GM23338 (cell line): Measurements from ENCODE around the gene IGF2BP1. TPM values are rescaled to one million over a fixed set of nuclear protein-coding genes. Genes with fewer than 3 reads are reported as not detected.

Experiments
- ATAC-seq: fragments of 200-7000 bp; cut with Tn5 transposase; 3 replicates; pipeline ENCODE4 v1.9.1; 2020
- DNase-seq: peaks from one replicate; pipeline ENCODE4 v3.0.0-alpha.2; 2015; ENCODE audit warnings: low spot score
- H2AFZ ChIP-seq: fragments of 200-600 bp; sonication (generic); 2 replicates; pipeline ENCODE4 v1.8.0; 2016; ENCODE audit warnings: antibody characterized with exemption, mild to moderate bottlenecking, moderate library complexity
- H3F3A ChIP-seq: fragments of 200-600 bp; sonication (generic); replicated peaks from 2 replicates; pipeline ENCODE4 v1.8.0; 2017; ENCODE audit warnings: antibody characterized with exemption, mixed run types, low read depth
- H3K27ac ChIP-seq: fragments of 200-600 bp; sonication (generic); 2 replicates; pipeline ENCODE4 v1.6.1; 2016; ENCODE audit warnings: low read depth
- H3K27me3 ChIP-seq: fragments of 200-600 bp; sonication (generic); 2 replicates; pipeline ENCODE4 v1.8.0; 2016; ENCODE audit warnings: mild to moderate bottlenecking, mixed run types, moderate library complexity; ENCODE audit not compliant: insufficient read depth
- H3K36me3 ChIP-seq: fragments of 200-600 bp; sonication (generic); 2 replicates; pipeline ENCODE4 v1.8.0; 2016; ENCODE audit warnings: mild to moderate bottlenecking; ENCODE audit not compliant: insufficient read depth
- H3K4me1 ChIP-seq: fragments of 200-600 bp; sonication (generic); 2 replicates; pipeline ENCODE4 v1.8.0; 2016; ENCODE audit warnings: mild to moderate bottlenecking, moderate library complexity; ENCODE audit not compliant: insufficient read depth
- H3K4me2 ChIP-seq: fragments of 200-600 bp; sonication (generic); 2 replicates; pipeline ENCODE4 v1.7.1; 2017; ENCODE audit warnings: mixed run types
- H3K4me3 ChIP-seq: fragments of 200-600 bp; sonication (generic); 2 replicates; pipeline ENCODE4 v1.6.1; 2016; ENCODE audit warnings: mixed run types
- H3K79me2 ChIP-seq: fragments of 200-600 bp; sonication (generic); replicated peaks from 2 replicates; pipeline ENCODE4 v1.8.0; 2017; ENCODE audit warnings: mild to moderate bottlenecking; ENCODE audit not compliant: insufficient read depth
- H3K9me2 ChIP-seq: fragments of 200-600 bp; sonication (generic); 2 replicates; pipeline ENCODE4 v1.8.0; 2017; ENCODE audit not compliant: insufficient read depth
- H4K20me1 ChIP-seq: fragments of 200-600 bp; sonication (generic); replicated peaks from 2 replicates; pipeline ENCODE4 v1.8.0; 2017; ENCODE audit warnings: mild to moderate bottlenecking; ENCODE audit not compliant: insufficient read depth
- H3K27ac Mint-ChIP-seq: 2 replicates; pipeline ENCODE4 v1.8.0; 2020; ENCODE audit warnings: inconsistent platforms, mild to moderate bottlenecking, moderate library complexity, mixed read lengths
- H3K27me3 Mint-ChIP-seq: 3 replicates; pipeline ENCODE4 v1.8.0; 2022; ENCODE audit warnings: low read depth, mild to moderate bottlenecking, moderate library complexity, mixed read lengths, inconsistent platforms; ENCODE audit not compliant: insufficient read depth, poor library complexity
- H3K36me3 Mint-ChIP-seq: 3 replicates; pipeline ENCODE4 v1.8.0; 2021; ENCODE audit warnings: low read depth, mild to moderate bottlenecking, inconsistent platforms, moderate library complexity, mixed read lengths
- H3K4me1 Mint-ChIP-seq: 3 replicates; pipeline ENCODE4 v1.8.0; 2020; ENCODE audit warnings: mild to moderate bottlenecking, inconsistent platforms, mixed read lengths
- H3K4me3 Mint-ChIP-seq: 3 replicates; pipeline ENCODE4 v1.8.0; 2021; ENCODE audit warnings: moderate library complexity, mild to moderate bottlenecking, inconsistent platforms, mixed read lengths
- H3K9me3 Mint-ChIP-seq: 3 replicates; pipeline ENCODE4 v1.8.0; 2020; ENCODE audit warnings: moderate library complexity, mild to moderate bottlenecking, inconsistent platforms, mixed read lengths
- CREB1 ChIP-seq: fragments of 250-450 bp; sonication (Bioruptor Pico); IDR thresholded peaks from 2 replicates; pipeline ENCODE4 v1.5.0; 2020; ENCODE audit warnings: low read depth, mild to moderate bottlenecking, moderate library complexity
- CTCF ChIP-seq, 2 experiments: fragments of 200-600 bp in 1 of 2; sonication (generic) in 1 of 2; conservative IDR thresholded peaks; 2 replicates each; pipeline versions ENCODE4 v1.5.1 to v1.6.1; 2016 to 2017; ENCODE audit warnings: antibody characterized with exemption in 2 of 2, low read depth in 2 of 2, mild to moderate bottlenecking in 2 of 2, moderate library complexity in 1 of 2
- ETS1 ChIP-seq: IDR thresholded peaks from 2 replicates; pipeline ENCODE4 v1.6.1; 2016; ENCODE audit warnings: antibody characterized with exemption
- EZH2 ChIP-seq: fragments of 200-600 bp; sonication (generic); IDR thresholded peaks from one replicate; pipeline ENCODE4 v1.8.0; 2017; ENCODE audit warnings: antibody characterized with exemption, mild to moderate bottlenecking, low read depth; ENCODE audit not compliant: unreplicated experiment
- EZH2phosphoT487 ChIP-seq: fragments of 200-600 bp; sonication (generic); IDR thresholded peaks from one replicate; pipeline ENCODE4 v1.8.1; 2018; ENCODE audit warnings: antibody characterized with exemption; ENCODE audit not compliant: unreplicated experiment
- JUNB ChIP-seq: IDR thresholded peaks from one replicate; pipeline ENCODE4 v1.6.1; 2016; ENCODE audit warnings: antibody characterized with exemption; ENCODE audit not compliant: unreplicated experiment
- NANOG ChIP-seq: IDR thresholded peaks from 2 replicates; pipeline ENCODE4 v1.6.1; 2016; ENCODE audit warnings: antibody characterized with exemption, borderline replicate concordance
- POLR2AphosphoS5 ChIP-seq: IDR thresholded peaks from 2 replicates; pipeline ENCODE4 v1.6.1; 2016; ENCODE audit warnings: antibody characterized with exemption, low read depth
- REST ChIP-seq: IDR thresholded peaks from one replicate; pipeline ENCODE4 v1.6.1; 2018; ENCODE audit warnings: antibody characterized with exemption; ENCODE audit not compliant: unreplicated experiment
- STAT1 ChIP-seq: IDR thresholded peaks from one replicate; pipeline ENCODE4 v1.6.1; 2016; ENCODE audit warnings: antibody characterized with exemption; ENCODE audit not compliant: unreplicated experiment
- ZNF114 ChIP-seq: fragments of 250-450 bp; sonication (Bioruptor Pico); IDR thresholded peaks from 2 replicates; pipeline ENCODE4 v1.5.0; 2020; ENCODE audit warnings: mild to moderate bottlenecking, moderate library complexity
- ZNF331 ChIP-seq: fragments of 250-450 bp; sonication (Bioruptor Pico); IDR thresholded peaks from 2 replicates; pipeline ENCODE4 v1.5.0; 2020; ENCODE audit warnings: low read depth, mild to moderate bottlenecking, moderate library complexity
- ZNF462 ChIP-seq: fragments of 250-450 bp; sonication (Bioruptor Pico); IDR thresholded peaks from 2 replicates; pipeline ENCODE4 v1.5.0; 2020; ENCODE audit warnings: mild to moderate bottlenecking, moderate library complexity
- polyA plus RNA-seq: library from polyadenylated mRNA; unstranded; fragments of >200 nt; fragmentation: Nextera tagmentation; extraction: Ambion mirVana; gene quantifications from 2 replicates; pipeline ENCODE4 v1.2.1, GENCODE V29; 2016
- total RNA-seq: library from RNA; depleted of rRNA; stranded (reverse); fragments of >200 nt; shearing (Covaris generic); gene quantifications from 2 replicates; pipeline ENCODE4 v1.2.3, GENCODE V29; 2014

Gene IGF2BP1
- total and polyA plus RNA-seq, 2 experiments from 2014 or later, result 68.6 to 249 TPM

GRCh38 chr17:49036270-49036626 is 39.1 kb downstream of the IGF2BP1 start:
- Histone ChIP-seq H4K20me1 (peaks cover 42% of the 10 kb centered on the region), H3K79me2 (peaks cover 57% of the 10 kb centered on the region), H3K27ac (no peak overlapping the region), H3K27me3 (no peaks in the 10 kb centered on the region), H3F3A (peaks cover 64% of the 10 kb centered on the region), H3K4me1 (peaks cover 24% of the 10 kb centered on the region), H3K36me3 (peaks cover 58% of the 10 kb centered on the region), H3K9me2 (no peaks in the 10 kb centered on the region), H3K4me3 (no peak overlapping the region), H2AFZ (no peak overlapping the region), H3K4me2 (no peak overlapping the region)
- H3K27ac Mint-ChIP-seq, result peak overlapping the region; percentile 87
- no peak for DNase-seq
- peak overlapping the region; percentile 32; the same call in 1 of the 3 replicates for H3K4me3 Mint-ChIP-seq
- peaks cover 26% of the 10 kb centered on the region for H3K4me1 Mint-ChIP-seq
- no peak for ATAC-seq
- TF ChIP-seq ZNF114 (CRISPR knock-in tag) (no peak), JUNB (no peak), POLR2AphosphoS5 (no peak), NANOG (no peak), REST (no peak), EZH2phosphoT487 (no peak), ZNF331 (CRISPR knock-in tag) (no peak), ZNF462 (no peak), EZH2 (no peak), CREB1 (CRISPR knock-in tag) (no peak), ETS1 (no peak), STAT1 (no peak), CTCF (conservative IDR thresholded peaks at IDR 0.05; ENCODE audit: low read depth in 2 of 2) (no peak)
- peaks cover 88% of the 10 kb centered on the region for H3K36me3 Mint-ChIP-seq
- H3K9me3 Mint-ChIP-seq, result no peaks in the 10 kb centered on the region
- peaks cover 17% of the 10 kb centered on the region for H3K27me3 Mint-ChIP-seq
